GM08714 (cell line): ENCODE measurements around the gene KIAA0753.
"Not testable (repeated sequence)": the region's sequence is repeated elsewhere in the genome, so short reads cannot be mapped to it uniquely, and the experiment has no call there.

Experiments
- H3K4me3 ChIP-seq: fragments of 200-500 bp; sonication (Bioruptor generic); 2 replicates; pipeline ENCODE4 v1.5.1; 2014; ENCODE audit warnings: mild to moderate bottlenecking, low read length, inconsistent platforms
- ZNF274 ChIP-seq: IDR thresholded peaks from 2 replicates; pipeline ENCODE4 v1.6.1; 2012; ENCODE audit warnings: mild to moderate bottlenecking, low read depth, low read length

KIAA0753 gene

GRCh38 chr17:6676802-6677157 lies 36.3 kb upstream of the KIAA0753 start:
- TF ChIP-seq ZNF274 = no peak
- no peak overlapping the region for H3K4me3 ChIP-seq

DNA sequence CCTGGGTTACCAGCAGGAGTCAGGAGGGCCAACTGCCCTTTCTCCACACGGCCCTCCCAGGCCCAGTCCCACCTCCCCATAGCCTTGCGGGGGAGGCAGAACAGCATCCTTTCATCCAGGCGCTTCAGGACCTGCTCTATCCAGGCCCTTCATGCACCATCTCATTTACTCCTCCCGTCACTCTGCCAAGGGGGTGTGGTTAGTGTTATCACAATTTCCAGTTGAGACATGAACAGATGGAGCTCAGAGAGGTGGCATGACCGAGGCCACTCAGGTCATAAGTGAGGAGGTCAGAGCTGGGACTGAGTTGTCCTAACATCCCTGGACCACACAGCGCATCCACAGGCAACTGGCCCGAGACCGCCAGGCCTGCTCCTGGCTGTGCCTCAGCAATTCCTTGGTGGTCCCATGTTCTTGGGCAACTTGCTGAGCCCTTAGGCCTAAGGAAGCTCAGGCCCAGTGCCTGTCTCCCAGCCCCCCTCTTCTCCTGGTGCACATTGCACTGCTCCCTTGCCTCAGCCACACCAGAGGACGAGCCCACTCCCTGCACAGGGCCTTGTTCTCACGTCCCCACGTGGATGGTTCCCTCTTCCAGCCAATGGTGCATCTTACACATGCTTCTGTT lies 34.8 kb upstream of the KIAA0753 start:
- no peak for TF ChIP-seq ZNF274

GRCh38 chr17:6674586-6674985 lies 34.1 kb upstream of the KIAA0753 start:
- TF ChIP-seq ZNF274 = no peak
- H3K4me3 ChIP-seq = no peak overlapping the region

More for the DNA sequence above, 34.8 kb upstream of the KIAA0753 start:
- no peak overlapping the region for H3K4me3 ChIP-seq

DNA sequence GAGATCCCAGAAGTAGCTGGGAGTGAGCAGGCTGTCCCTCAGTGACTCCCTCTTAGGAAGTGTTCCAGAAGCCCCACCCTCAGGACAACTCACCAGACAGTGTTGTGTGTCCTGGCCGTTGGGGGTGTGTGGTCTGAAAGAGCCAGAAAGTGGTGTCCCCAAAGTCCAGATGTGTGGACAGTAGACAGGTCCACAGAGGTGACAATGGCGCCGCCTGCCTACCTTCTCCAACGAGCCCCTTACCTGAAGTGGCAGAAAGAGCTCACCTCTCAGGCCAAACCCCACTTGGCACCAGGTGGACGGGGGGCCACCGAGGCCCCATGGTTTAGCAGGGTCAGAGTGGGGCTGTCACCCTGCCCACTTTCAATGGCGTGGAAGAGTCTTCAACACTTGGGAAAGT lies 30.9 kb upstream of the KIAA0753 start:
- TF ChIP-seq ZNF274 = no peak
- no peak overlapping the region for H3K4me3 ChIP-seq

DNA sequence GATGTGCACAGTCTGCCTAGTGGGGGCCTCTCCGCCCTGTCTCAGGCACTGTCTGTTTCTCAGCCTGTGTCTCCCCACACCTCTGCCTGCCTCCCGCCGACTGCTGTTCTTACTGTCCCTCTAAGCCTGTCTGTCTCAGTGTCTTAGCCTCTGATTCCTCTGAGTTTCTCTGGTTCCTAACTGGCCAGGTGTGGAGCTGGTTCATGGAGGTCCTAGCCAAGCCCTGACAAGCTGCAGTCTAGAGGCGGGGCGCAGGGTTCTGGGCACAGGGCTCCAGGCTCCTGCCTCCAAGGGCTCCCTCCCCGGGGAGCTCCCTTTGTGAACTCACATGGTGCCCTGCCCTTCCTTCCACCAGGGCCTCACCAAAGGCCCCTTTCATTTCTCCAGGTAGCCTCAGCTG lies 30.5 kb upstream of the KIAA0753 start:
- TF ChIP-seq ZNF274 = no peak
- no peak overlapping the region for H3K4me3 ChIP-seq

GRCh38 chr17:6670571-6670970 lies 30.1 kb upstream of the KIAA0753 start:
- no peak for TF ChIP-seq ZNF274
- H3K4me3 ChIP-seq = no peak overlapping the region

GRCh38 chr17:6669479-6670212 lies 29.1 kb upstream of the KIAA0753 start:
- TF ChIP-seq ZNF274 = no peak
- no peak overlapping the region for H3K4me3 ChIP-seq

- no peak overlapping the region for H3K4me3 ChIP-seq
- no peak for TF ChIP-seq ZNF274
Observed at GRCh38 chr17:6668727-6669425, 28.4 kb upstream of the KIAA0753 start.

DNA sequence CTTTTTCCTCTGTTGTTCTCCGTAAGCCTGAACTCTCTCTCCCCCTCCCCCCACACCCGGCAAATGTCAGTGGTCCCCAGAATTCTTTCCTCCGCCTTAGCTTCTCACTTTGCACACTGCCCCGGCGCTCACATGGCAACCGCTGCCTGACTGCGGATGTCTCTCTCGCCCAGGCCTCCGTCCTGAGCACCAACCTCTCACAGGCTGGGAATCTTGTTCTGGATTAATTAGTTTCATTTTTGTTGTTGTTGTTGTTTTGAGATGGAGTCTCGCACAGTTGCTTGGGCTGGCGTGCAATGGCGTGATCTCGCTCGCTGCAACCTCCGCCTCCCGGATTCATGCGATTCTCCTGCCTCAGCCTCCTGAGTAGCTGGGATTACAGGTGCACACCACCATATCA lies 27.7 kb upstream of the KIAA0753 start:
- TF ChIP-seq ZNF274 = no peak
- H3K4me3 ChIP-seq = no peak overlapping the region

- TF ChIP-seq ZNF274 = no peak
- no peak overlapping the region for H3K4me3 ChIP-seq
Observed at GRCh38 chr17:6667516-6667915, 27.0 kb upstream of the KIAA0753 start.

GRCh38 chr17:6666557-6666956 lies 26.0 kb upstream of the KIAA0753 start:
- TF ChIP-seq ZNF274 = no peak
- H3K4me3 ChIP-seq = no peak overlapping the region

GRCh38 chr17:6666077-6666521 lies 25.6 kb upstream of the KIAA0753 start:
- no peak for TF ChIP-seq ZNF274
- no peak overlapping the region for H3K4me3 ChIP-seq

DNA sequence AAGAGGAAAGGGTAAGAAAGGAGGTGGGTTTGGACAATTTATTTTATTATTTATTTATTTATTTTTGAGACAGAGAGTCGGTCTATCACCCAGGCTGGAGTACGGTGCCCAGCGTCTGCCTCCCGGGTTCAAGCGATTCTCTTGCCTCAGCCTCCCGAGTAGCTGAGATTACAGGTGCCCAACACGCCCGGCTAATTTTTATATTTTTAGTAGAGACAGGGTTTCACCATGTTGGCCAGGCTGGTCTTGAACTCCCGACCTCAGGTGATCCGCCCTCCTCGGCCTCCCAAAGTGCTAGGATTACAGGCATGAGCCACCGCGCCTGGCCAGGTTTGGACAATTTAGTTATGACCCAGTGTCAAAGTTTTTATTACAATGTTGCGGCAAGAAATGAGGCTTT lies 22.7 kb upstream of the KIAA0753 start:
- not testable (repeated sequence) for H3K4me3 ChIP-seq

GRCh38 chr17:6661464-6661848 lies 20.9 kb upstream of the KIAA0753 start:
- no peak for TF ChIP-seq ZNF274
- no peak overlapping the region for H3K4me3 ChIP-seq
